H9 (cell line): Measurements from ENCODE around the gene CFAP298. TPM values are rescaled to one million over a fixed set of nuclear protein-coding genes. Genes with fewer than 3 reads are reported as not detected.

Experiments
- DNase-seq: peaks from one replicate; pipeline ENCODE4 v3.0.0-alpha.2; 2017
- H2AFZ ChIP-seq: one replicate; pipeline ENCODE4 v1.6.1; 2013; ENCODE audit warnings: mild to moderate bottlenecking, low read length, control low read depth, moderate library complexity
- H2AK5ac ChIP-seq: 2 replicates; pipeline ENCODE4 v1.6.1; 2013; ENCODE audit warnings: low read length, control low read depth, mixed read lengths; ENCODE audit not compliant: insufficient read length
- H2BK120ac ChIP-seq: one replicate; pipeline ENCODE4 v1.6.1; 2013; ENCODE audit warnings: low read depth, mild to moderate bottlenecking, low read length, control low read depth, inconsistent platforms; ENCODE audit not compliant: poor library complexity, severe bottlenecking
- H2BK12ac ChIP-seq: 2 replicates; pipeline ENCODE4 v1.6.1; 2013; ENCODE audit warnings: low read length, control low read depth, mixed read lengths, low read depth; ENCODE audit not compliant: insufficient read length
- H2BK15ac ChIP-seq: 2 replicates; pipeline ENCODE4 v1.6.1; 2013; ENCODE audit warnings: low read depth, low read length, control low read depth
- H2BK20ac ChIP-seq: one replicate; pipeline ENCODE4 v1.6.1; 2013; ENCODE audit warnings: low read depth, mild to moderate bottlenecking, low read length, control low read depth, inconsistent platforms; ENCODE audit not compliant: poor library complexity, severe bottlenecking
- H2BK5ac ChIP-seq: 2 replicates; pipeline ENCODE4 v1.6.1; 2013; ENCODE audit warnings: low read length, control low read depth, mixed read lengths; ENCODE audit not compliant: insufficient read length
- H3K14ac ChIP-seq: 2 replicates; pipeline ENCODE4 v1.6.1; 2013; ENCODE audit warnings: low read length, control low read depth; ENCODE audit not compliant: insufficient read depth
- H3K18ac ChIP-seq: 2 replicates; pipeline ENCODE4 v1.6.1; 2013; ENCODE audit warnings: low read depth, mild to moderate bottlenecking, mixed read lengths, low read length, control low read depth; ENCODE audit not compliant: insufficient read length
- H3K23ac ChIP-seq: 2 replicates; pipeline ENCODE4 v1.6.1; 2013; ENCODE audit warnings: low read length, control low read depth, mixed read lengths, low read depth; ENCODE audit not compliant: insufficient read length
- H3K23me2 ChIP-seq: 2 replicates; pipeline ENCODE4 v1.6.1; 2013; ENCODE audit warnings: low read depth, mild to moderate bottlenecking, mixed read lengths, low read length, control low read depth; ENCODE audit not compliant: insufficient read length, poor library complexity, severe bottlenecking
- H3K27ac ChIP-seq: 2 replicates; pipeline ENCODE4 v1.5.1; 2013; ENCODE audit warnings: low read length, control low read depth, mixed read lengths, low read depth; ENCODE audit not compliant: insufficient read length
- H3K27me3 ChIP-seq: 2 replicates; pipeline ENCODE4 v1.6.1; 2013; ENCODE audit warnings: low read length, control low read depth, inconsistent platforms; ENCODE audit not compliant: insufficient read depth
- H3K4ac ChIP-seq: 2 replicates; pipeline ENCODE4 v1.6.1; 2013; ENCODE audit warnings: low read depth, mild to moderate bottlenecking, control low read depth, inconsistent platforms, low read length, moderate library complexity
- H3K4me1 ChIP-seq: 2 replicates; pipeline ENCODE4 v1.6.1; 2013; ENCODE audit warnings: low read length, control low read depth, inconsistent platforms; ENCODE audit not compliant: insufficient read depth
- H3K4me2 ChIP-seq: 2 replicates; pipeline ENCODE4 v1.6.1; 2013; ENCODE audit warnings: low read length, control low read depth, mixed read lengths; ENCODE audit not compliant: insufficient read length, insufficient read depth
- H3K56ac ChIP-seq: 2 replicates; pipeline ENCODE4 v1.6.1; 2013; ENCODE audit warnings: low read depth, mild to moderate bottlenecking, mixed read lengths, low read length, control low read depth; ENCODE audit not compliant: insufficient read length
- H3K79me1 ChIP-seq: 2 replicates; pipeline ENCODE4 v1.6.1; 2013; ENCODE audit warnings: low read depth, mild to moderate bottlenecking, moderate library complexity, low read length, control low read depth, inconsistent platforms; ENCODE audit not compliant: insufficient read depth, poor library complexity, severe bottlenecking
- H3K79me2 ChIP-seq: 2 replicates; pipeline ENCODE4 v1.6.1; 2013; ENCODE audit warnings: low read length, control low read depth, inconsistent platforms; ENCODE audit not compliant: insufficient read depth
- H3K9ac ChIP-seq: 2 replicates; pipeline ENCODE4 v1.6.1; 2013; ENCODE audit warnings: low read length, control low read depth, mixed read lengths; ENCODE audit not compliant: insufficient read length; ENCODE audit errors: extremely low read depth
- H3K9me3 ChIP-seq: one replicate; pipeline ENCODE4 v1.6.1; 2013; ENCODE audit warnings: low read depth, low read length, inconsistent platforms; ENCODE audit not compliant: control insufficient read depth
- H3T11ph ChIP-seq: one replicate; pipeline ENCODE4 v1.6.1; 2013; ENCODE audit warnings: mild to moderate bottlenecking, low read length, control low read depth, inconsistent platforms
- H4K20me1 ChIP-seq: one replicate; pipeline ENCODE4 v1.6.1; 2013; ENCODE audit not compliant: control insufficient read depth, insufficient read length, insufficient read depth
- H4K5ac ChIP-seq: 2 replicates; pipeline ENCODE4 v1.6.1; 2013; ENCODE audit warnings: low read depth, mild to moderate bottlenecking, mixed read lengths, low read length, control low read depth; ENCODE audit not compliant: insufficient read length
- H4K8ac ChIP-seq: replicated peaks from 2 replicates; pipeline ENCODE4 v1.6.1; 2013; ENCODE audit warnings: low read length, control low read depth, mixed read lengths, low read depth; ENCODE audit not compliant: insufficient read length
- H4K91ac ChIP-seq: 2 replicates; pipeline ENCODE4 v1.6.1; 2013; ENCODE audit warnings: low read depth, mild to moderate bottlenecking, moderate library complexity, mixed read lengths, low read length, control low read depth; ENCODE audit not compliant: insufficient read length
- H3K27ac Mint-ChIP-seq, 3 experiments: 2 replicates in 2 of 3; 3 replicates in 1 of 3; pipeline ENCODE4 v1.8.0; 2020 to 2021; ENCODE audit warnings: mixed read lengths in 3 of 3, mild to moderate bottlenecking in 1 of 3, moderate library complexity in 1 of 3
- H3K27me3 Mint-ChIP-seq: 2 replicates; pipeline ENCODE4 v1.8.0; 2021; ENCODE audit warnings: low read depth, mild to moderate bottlenecking, moderate library complexity, mixed read lengths
- H3K36me3 Mint-ChIP-seq, 3 experiments: 2 replicates in 2 of 3; 3 replicates in 1 of 3; pipeline ENCODE4 v1.8.0; 2020 to 2021; ENCODE audit warnings: low read depth in 3 of 3, mixed read lengths in 3 of 3; ENCODE audit not compliant: insufficient read depth in 1 of 3
- H3K4me1 Mint-ChIP-seq, 2 experiments: 2 replicates each; pipeline ENCODE4 v1.8.0; 2020; ENCODE audit warnings: mixed read lengths in 2 of 2
- H3K4me3 Mint-ChIP-seq, 2 experiments: 2 replicates in 1 of 2; 3 replicates in 1 of 2; pipeline ENCODE4 v1.8.0; 2020 to 2021; ENCODE audit warnings: mild to moderate bottlenecking in 2 of 2, mixed read lengths in 2 of 2, moderate library complexity in 1 of 2
- H3K9me3 Mint-ChIP-seq, 2 experiments: 2 replicates in 1 of 2; 3 replicates in 1 of 2; pipeline ENCODE4 v1.8.0; 2020; ENCODE audit warnings: mild to moderate bottlenecking in 2 of 2, mixed read lengths in 2 of 2, moderate library complexity in 1 of 2
- WGBS: extraction: QIAGEN DNeasy Blood & Tissue Kit; methylation state at CpG from one replicate; pipeline ENCODE4 v1.1.7; 2013; ENCODE audit warnings: missing lambda C conversion rate, low lambda C conversion rate, mixed read lengths; ENCODE audit not compliant: insufficient read length; ENCODE audit errors: extremely low coverage; 5-methylcytosine and 5-hydroxymethylcytosine counted together
- total RNA-seq: library from RNA; stranded (reverse); gene quantifications from 2 replicates; pipeline ENCODE4 v1.2.1, GENCODE V29; 2021
- TF ChIP-seq, protein P1 (sequence below): fragments of 200-600 bp; sonication (generic); conservative IDR thresholded peaks from 3 replicates; pipeline ENCODE4 v1.8.0; 2021; ENCODE audit warnings: antibody characterized with exemption, mild to moderate bottlenecking

CFAP298 gene
- total RNA-seq, 1 experiment from 2014 or later = 81.8 TPM

DNA sequence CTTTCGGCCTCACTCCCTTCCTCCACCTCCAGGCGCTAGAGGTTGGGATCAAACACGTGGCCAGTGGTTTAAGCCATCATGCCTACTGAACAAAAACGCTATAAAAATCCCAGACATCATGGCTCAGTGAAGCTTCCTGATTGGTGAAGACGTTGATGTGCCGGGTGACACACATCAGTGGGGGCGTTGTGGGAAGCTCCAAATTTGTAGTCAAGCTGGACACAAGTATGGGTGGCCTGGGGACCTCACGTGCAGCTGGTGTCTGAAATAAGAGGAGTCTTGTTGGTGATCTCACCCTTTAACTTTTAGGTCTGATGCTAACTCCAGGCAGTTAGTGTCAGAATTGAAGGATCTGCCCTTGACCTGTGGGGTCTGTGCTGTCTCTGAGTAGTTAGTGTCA is 6.7 kb downstream of the CFAP298 start:
- Histone ChIP-seq H3K79me1 (peaks cover 6% of the 10 kb centered on the region), H4K8ac (no peak overlapping the region), H3K4me2 (no peak overlapping the region), H2BK20ac (no peak overlapping the region), H3K9me3 (no peaks in the 10 kb centered on the region), H3K9ac (no peak overlapping the region), H4K20me1 (no peaks in the 10 kb centered on the region), H3K4ac (no peak overlapping the region), H3K14ac (peak overlapping the region; percentile 11; the same call in 1 of the 2 replicates), H3K79me2 (no peaks in the 10 kb centered on the region), H3K23ac (no peak overlapping the region), H3K27ac (peak overlapping the region; percentile 91), H4K91ac (no peak overlapping the region), H2BK15ac (no peak overlapping the region), H3T11ph (no peak overlapping the region), H3K18ac (no peak overlapping the region), H3K4me1 (peaks cover 25% of the 10 kb centered on the region), H3K23me2 (no peaks in the 10 kb centered on the region), H2BK120ac (no peak overlapping the region), H2BK12ac (peak overlapping the region; percentile 28), H3K27me3 (no peaks in the 10 kb centered on the region), H2AFZ (no peak overlapping the region), H2BK5ac (no peak overlapping the region), H2AK5ac (no peak overlapping the region), H4K5ac (no peak overlapping the region), H3K56ac (no peak overlapping the region)
- TF ChIP-seq, protein P1, sequence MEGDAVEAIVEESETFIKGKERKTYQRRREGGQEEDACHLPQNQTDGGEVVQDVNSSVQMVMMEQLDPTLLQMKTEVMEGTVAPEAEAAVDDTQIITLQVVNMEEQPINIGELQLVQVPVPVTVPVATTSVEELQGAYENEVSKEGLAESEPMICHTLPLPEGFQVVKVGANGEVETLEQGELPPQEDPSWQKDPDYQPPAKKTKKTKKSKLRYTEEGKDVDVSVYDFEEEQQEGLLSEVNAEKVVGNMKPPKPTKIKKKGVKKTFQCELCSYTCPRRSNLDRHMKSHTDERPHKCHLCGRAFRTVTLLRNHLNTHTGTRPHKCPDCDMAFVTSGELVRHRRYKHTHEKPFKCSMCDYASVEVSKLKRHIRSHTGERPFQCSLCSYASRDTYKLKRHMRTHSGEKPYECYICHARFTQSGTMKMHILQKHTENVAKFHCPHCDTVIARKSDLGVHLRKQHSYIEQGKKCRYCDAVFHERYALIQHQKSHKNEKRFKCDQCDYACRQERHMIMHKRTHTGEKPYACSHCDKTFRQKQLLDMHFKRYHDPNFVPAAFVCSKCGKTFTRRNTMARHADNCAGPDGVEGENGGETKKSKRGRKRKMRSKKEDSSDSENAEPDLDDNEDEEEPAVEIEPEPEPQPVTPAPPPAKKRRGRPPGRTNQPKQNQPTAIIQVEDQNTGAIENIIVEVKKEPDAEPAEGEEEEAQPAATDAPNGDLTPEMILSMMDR = no peak
- no peak for DNase-seq
- Mint-ChIP-seq H3K9me3 (no peaks in the 10 kb centered on the region), H3K36me3 (peaks cover 49 to 74% (median 65%) of the 10 kb centered on the region in 3 experiments), H3K4me1 (peaks cover 53 to 54% of the 10 kb centered on the region in 2 experiments), H3K4me3 (peak overlapping the region; percentile 1 to 3; a peak in 2 of 5 replicates), H3K27ac (peak overlapping the region; percentile 84 to 97 (median 88)), H3K27me3 (no peaks in the 10 kb centered on the region)
- WGBS = no CpG with 5 or more reads among the region's 8 CpGs
